Uterus (tissue), 4 donors: ENCODE results near the gene DSE. TPM values are rescaled to one million over a fixed set of nuclear protein-coding genes. Genes with fewer than 3 reads are reported as not detected.

Source experiments
- DNase-seq, 2 donors: peaks; one replicate each; pipeline ENCODE4 v3.0.0-alpha.2; 2019 to 2020
- H3K27ac ChIP-seq, 2 donors: fragments of 200-600 bp; sonication (generic); 1 replicate in 1 of 2; 2 replicates in 1 of 2; pipeline ENCODE4 v1.5.1; 2016 to 2018
- H3K27me3 ChIP-seq, 2 donors: fragments of 200-600 bp; sonication (generic); one replicate each; pipeline ENCODE4 v1.5.1; 2018 to 2019; ENCODE audit warnings: control low read depth in 1 of 2
- H3K36me3 ChIP-seq, 2 donors: fragments of 200-600 bp; sonication (generic); one replicate each; pipeline ENCODE4 v1.5.1; 2019; ENCODE audit warnings: control low read depth in 1 of 2
- H3K4me1 ChIP-seq, 2 donors: fragments of 200-600 bp; sonication (generic); one replicate each; pipeline ENCODE4 v1.5.1; 2018 to 2019; ENCODE audit warnings: control low read depth in 1 of 2
- H3K4me3 ChIP-seq, 2 donors: fragments of 200-600 bp; sonication (generic); 1 replicate in 1 of 2; 2 replicates in 1 of 2; pipeline ENCODE4 v1.5.1; 2018 to 2019; ENCODE audit warnings: mild to moderate bottlenecking in 1 of 2
- H3K9me3 ChIP-seq, 2 donors: fragments of 200-600 bp; sonication (generic); one replicate each; pipeline ENCODE4 v1.5.1; 2019; ENCODE audit warnings: control low read depth in 1 of 2
- POLR2A ChIP-seq, 2 donors: fragments of 450-650 bp; IDR thresholded peaks; one replicate each; pipeline ENCODE4 v1.6.1; 2016; ENCODE audit warnings: antibody characterized with exemption in 2 of 2, mild to moderate bottlenecking in 1 of 2, moderate library complexity in 1 of 2
- intact Hi-C: fragments of 100-400 bp; cut with DNase I; formaldehyde crosslinking; loops from one replicate; pipeline ENCODE4 v1.15.1; 2023; ENCODE audit warnings: low total_unique reads
- total RNA-seq, 4 donors: library from RNA; depleted of rRNA in 3 of 4; stranded (reverse); fragments of >200 nt in 3 of 4; gene quantifications; one replicate each; pipeline versions ENCODE4 v1.1.0 to v1.2.4, GENCODE V29; 2014 to 2023
- TF ChIP-seq, protein P1 (sequence below), 4 experiments: fragments of 200-600 bp in 2 of 4; fragments of 450-650 bp in 2 of 4; sonication (generic) in 2 of 4; IDR thresholded peaks; one replicate each; pipeline ENCODE4 v1.5.1; 2016 to 2019; ENCODE audit warnings: antibody characterized with exemption in 4 of 4, mild to moderate bottlenecking in 2 of 4, moderate library complexity in 1 of 4
- donor health status: DM: yes; HTN: yes; CAD: no.

DSE gene
- total RNA-seq, 4 donors from 2014 or later = 21.3 to 84.0 (median 42.3) TPM

DNA sequence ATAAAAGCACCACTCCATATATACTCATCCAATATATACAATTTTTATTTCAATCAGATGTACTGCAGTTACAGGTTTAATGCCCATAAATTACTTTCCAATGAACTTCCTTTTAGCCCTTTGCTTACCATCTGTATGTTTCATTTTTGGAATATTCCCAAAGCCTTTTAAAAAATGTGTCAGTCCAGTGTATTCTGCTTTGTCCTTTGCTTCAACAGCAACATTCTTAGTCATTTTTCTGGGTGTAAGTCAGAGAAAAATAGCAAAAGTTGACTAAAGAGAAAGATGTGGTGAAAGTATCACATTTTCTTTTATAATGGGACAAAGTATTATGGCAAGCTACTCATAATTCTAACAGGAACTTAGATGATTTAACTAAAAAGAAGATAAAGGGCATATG lies 15.2 kb downstream of the DSE start:
- H3K27ac ChIP-seq = peak overlapping the region; percentile 1 to 72
- H3K36me3 ChIP-seq = no peaks in the 10 kb centered on the region
- no peaks in the 10 kb centered on the region for H3K27me3 ChIP-seq
- TF ChIP-seq POLR2A (IDR thresholded peaks at IDR 0.05) = no peak
- TF ChIP-seq, protein P1, sequence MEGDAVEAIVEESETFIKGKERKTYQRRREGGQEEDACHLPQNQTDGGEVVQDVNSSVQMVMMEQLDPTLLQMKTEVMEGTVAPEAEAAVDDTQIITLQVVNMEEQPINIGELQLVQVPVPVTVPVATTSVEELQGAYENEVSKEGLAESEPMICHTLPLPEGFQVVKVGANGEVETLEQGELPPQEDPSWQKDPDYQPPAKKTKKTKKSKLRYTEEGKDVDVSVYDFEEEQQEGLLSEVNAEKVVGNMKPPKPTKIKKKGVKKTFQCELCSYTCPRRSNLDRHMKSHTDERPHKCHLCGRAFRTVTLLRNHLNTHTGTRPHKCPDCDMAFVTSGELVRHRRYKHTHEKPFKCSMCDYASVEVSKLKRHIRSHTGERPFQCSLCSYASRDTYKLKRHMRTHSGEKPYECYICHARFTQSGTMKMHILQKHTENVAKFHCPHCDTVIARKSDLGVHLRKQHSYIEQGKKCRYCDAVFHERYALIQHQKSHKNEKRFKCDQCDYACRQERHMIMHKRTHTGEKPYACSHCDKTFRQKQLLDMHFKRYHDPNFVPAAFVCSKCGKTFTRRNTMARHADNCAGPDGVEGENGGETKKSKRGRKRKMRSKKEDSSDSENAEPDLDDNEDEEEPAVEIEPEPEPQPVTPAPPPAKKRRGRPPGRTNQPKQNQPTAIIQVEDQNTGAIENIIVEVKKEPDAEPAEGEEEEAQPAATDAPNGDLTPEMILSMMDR (IDR thresholded peaks at IDR 0.05) = no peak
- no peaks in the 10 kb centered on the region for H3K9me3 ChIP-seq
- DNase-seq = no peak
- peaks cover 0 to 19% of the 10 kb centered on the region in 2 donors for H3K4me1 ChIP-seq
- intact Hi-C loops = no loop called here
- no peak overlapping the region for H3K4me3 ChIP-seq

DNA sequence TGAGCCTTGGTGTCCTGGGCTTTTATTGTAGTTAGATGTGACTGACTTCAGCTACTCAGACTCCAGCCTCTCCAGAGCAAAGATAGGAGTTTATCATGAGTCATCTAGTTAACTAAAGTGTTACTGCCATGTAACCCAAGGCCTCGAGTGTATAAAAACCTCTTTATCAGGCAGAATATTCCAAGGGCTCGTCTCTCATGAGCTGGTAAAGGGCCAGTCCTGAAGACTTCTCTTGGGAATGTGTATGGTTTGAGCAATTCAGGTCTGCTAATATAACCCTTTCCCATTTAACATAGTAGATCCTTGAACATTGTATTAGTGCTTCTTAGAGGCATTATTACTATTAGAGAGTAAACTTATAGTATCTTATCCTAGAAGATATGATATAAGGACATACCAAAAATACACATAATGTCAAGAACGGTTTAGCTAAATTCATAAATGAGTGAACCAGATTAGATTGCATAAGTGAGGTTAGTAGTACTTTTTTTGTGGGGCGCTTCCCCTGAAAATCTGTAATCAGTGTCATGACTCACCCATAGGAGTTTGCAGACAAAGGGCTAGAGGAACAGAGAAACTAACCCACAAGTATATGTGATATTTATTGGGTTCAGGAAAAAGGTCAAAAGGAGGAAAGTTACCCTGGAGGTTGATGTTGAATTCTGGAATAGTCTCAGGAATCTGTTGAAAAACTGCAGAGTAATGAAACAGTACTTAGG lies 16.0 kb downstream of the DSE start:
- Histone ChIP-seq H3K4me3 (no peak overlapping the region), H3K27me3 (no peaks in the 10 kb centered on the region), H3K27ac (peak overlapping the region; percentile 1 to 72), H3K36me3 (no peaks in the 10 kb centered on the region), H3K9me3 (no peaks in the 10 kb centered on the region), H3K4me1 (peaks cover 0 to 19% of the 10 kb centered on the region in 2 donors)
- DNase-seq = no peak
- intact Hi-C loops = no loop called here
- TF ChIP-seq, protein P1 (IDR thresholded peaks at IDR 0.05) = no peak
- TF ChIP-seq POLR2A (IDR thresholded peaks at IDR 0.05) = no peak

DNA sequence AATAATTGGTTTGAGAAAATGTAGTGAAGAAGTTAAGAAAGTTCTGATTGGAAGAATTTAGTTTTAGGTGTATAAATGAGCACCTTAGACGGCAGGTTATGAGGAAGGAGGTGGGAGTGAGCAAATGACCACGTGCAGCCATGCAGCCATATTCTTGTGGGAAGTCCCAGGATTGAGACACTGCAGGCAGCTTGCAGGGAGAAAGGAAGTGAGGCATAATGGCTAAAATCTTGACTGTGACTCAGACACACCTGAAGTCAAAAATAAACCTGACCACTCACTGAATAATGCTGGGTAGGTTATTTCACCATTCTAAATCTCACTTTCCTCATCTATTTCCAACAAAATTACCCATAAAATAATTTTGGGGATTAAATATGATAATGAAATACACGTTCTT lies 16.6 kb downstream of the DSE start:
- peak; percentile 32 to 35 for DNase-seq
- intact Hi-C loops = no loop called here
- no peaks in the 10 kb centered on the region for H3K36me3 ChIP-seq
- no peaks in the 10 kb centered on the region for H3K27me3 ChIP-seq
- no peaks in the 10 kb centered on the region for H3K9me3 ChIP-seq
- peak overlapping the region; percentile 1 to 72 for H3K27ac ChIP-seq
- TF ChIP-seq POLR2A (IDR thresholded peaks at IDR 0.05) = no peak
- TF ChIP-seq, protein P1 (IDR thresholded peaks at IDR 0.05) = no peak
- H3K4me1 ChIP-seq = peaks cover 0 to 19% of the 10 kb centered on the region in 2 donors
- H3K4me3 ChIP-seq = no peak overlapping the region

DNA sequence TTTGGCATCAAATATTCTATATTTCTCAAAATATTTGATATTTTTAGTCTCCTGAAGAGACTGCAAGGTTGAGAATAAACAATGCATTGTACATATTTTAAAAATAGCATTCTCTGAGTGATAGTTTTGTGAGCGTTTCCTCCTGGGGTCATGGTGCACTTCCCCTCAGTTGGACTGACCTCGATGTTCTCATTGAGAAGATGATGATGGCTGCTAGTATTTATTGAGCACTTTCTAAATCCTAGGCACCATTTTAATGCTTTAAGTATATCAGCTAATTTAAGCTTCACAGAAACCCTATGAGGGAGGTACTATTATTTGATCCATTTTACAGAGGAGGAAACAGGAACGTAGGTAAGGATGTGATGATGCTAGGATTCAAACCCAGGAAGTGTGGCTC lies 18.2 kb downstream of the DSE start:
- H3K27ac ChIP-seq = no peak overlapping the region

DNA sequence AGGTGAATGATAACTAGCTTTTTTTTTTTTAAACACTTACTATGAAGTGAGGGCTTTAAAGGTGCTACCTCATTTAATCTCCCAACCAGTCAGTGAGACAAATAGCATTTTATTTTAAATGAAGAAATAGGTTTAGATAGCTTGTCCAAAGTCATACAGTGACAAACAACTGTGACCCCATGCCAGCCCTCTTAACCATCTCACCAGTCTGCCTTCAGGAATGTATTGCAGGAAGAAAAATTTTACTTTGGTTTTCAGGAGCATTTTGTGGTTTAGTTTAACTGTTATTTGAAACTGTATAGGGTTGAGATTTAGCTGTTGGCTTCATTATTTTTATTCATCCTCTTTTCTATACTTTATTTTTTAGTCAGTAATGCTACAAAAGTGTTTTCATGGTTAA lies 18.6 kb downstream of the DSE start:
- no peak for TF ChIP-seq POLR2A (IDR thresholded peaks at IDR 0.05)
- TF ChIP-seq, protein P1 (IDR thresholded peaks at IDR 0.05) = no peak
- Histone ChIP-seq H3K36me3 (no peaks in the 10 kb centered on the region), H3K27me3 (no peaks in the 10 kb centered on the region), H3K4me1 (peaks cover 0 to 19% of the 10 kb centered on the region in 2 donors), H3K4me3 (no peak overlapping the region), H3K9me3 (no peaks in the 10 kb centered on the region), H3K27ac (no peak overlapping the region)
- intact Hi-C loops = no loop called here
- no peak for DNase-seq

More for the DNA sequence above, 18.2 kb downstream of the DSE start:
- no peaks in the 10 kb centered on the region for H3K9me3 ChIP-seq
- H3K36me3 ChIP-seq = no peaks in the 10 kb centered on the region
- H3K4me3 ChIP-seq = no peak overlapping the region
- no peak for TF ChIP-seq POLR2A (IDR thresholded peaks at IDR 0.05)
- TF ChIP-seq, protein P1 (IDR thresholded peaks at IDR 0.05) = no peak
- intact Hi-C loops = no loop called here
- no peak for DNase-seq
- peaks cover 0 to 19% of the 10 kb centered on the region in 2 donors for H3K4me1 ChIP-seq
- H3K27me3 ChIP-seq = no peaks in the 10 kb centered on the region
